Activated CD4-positive, alpha-beta T cell treated with anti-CD3 and anti-CD28 coated beads for 24 hours (primary cell): ENCODE results near the gene APOL1.

Experiments
- DNase-seq, 2 donors: peaks; one replicate each; pipeline ENCODE4 v3.0.0-alpha.2; 2020; ENCODE audit warnings: low read depth in 2 of 2

Gene APOL1

GRCh38 chr22:36308880-36309279 lies 55.9 kb downstream of the APOL1 start:
- no peak for DNase-seq

- no peak for DNase-seq
Measured at GRCh38 chr22:36311386-36312085, 58.6 kb downstream of the APOL1 start.

DNA sequence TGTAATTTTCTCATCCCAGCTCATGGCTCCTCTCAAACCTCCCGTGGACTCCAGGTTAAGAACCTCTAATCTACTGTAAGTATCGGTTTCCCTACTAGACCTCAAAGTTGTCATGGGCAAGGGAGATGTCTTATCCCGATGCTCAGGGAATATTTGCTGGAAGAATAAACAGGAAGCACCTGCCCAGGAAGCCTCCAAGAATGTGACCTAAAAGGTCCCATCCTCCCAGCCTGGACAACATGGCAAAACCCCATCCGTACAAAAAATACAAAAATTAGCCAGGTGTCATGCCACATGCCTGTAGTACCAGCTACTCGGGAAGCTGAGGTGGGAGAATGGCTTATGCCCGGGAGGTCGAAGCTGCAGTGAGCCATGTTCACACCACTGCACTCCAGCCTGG lies 62.4 kb downstream of the APOL1 start:
- DNase-seq, result no peak

GRCh38 chr22:36316419-36316818 lies 63.5 kb downstream of the APOL1 start:
- no peak for DNase-seq
